Stimulated activated CD4-positive, alpha-beta T cell treated with anti-CD3 and anti-CD28 coated beads, Interleukin-12 subunit alpha, Interleukin-12 subunit beta, amount 100 ng/mL, for 48 hours (primary cell): ENCODE results near the gene PRRC2C.
"Not testable (repeated sequence)": the region's sequence is repeated elsewhere in the genome, so short reads cannot be mapped to it uniquely, and the experiment has no call there.

Experiments used
- DNase-seq, 3 donors: peaks; one replicate each; pipeline ENCODE4 v3.0.0-alpha.2; 2020; ENCODE audit warnings: low read depth in 2 of 3, low spot score in 1 of 3

Gene PRRC2C

DNA sequence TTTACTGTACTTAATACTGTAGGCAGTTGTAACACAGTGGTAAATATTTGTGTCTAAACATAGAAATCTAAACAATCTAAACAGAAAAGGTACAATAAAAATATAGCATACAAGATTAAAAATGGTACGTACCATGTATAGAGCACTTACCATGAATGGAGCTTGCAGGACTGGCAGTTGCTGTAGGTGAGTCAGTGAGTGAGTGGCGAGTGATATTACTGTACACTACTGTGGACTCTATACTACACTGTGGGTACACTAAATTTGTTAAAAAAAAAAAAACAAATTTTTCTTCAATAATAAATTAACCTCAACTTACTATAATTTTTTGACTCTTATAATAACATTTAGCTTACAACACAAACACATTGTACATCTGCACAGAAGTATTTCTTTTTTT, 97.3 kb downstream of the PRRC2C start:
- no peak for DNase-seq

- DNase-seq = no peak
Observed at GRCh38 chr1:171583591-171584201, 98.4 kb downstream of the PRRC2C start.

DNA sequence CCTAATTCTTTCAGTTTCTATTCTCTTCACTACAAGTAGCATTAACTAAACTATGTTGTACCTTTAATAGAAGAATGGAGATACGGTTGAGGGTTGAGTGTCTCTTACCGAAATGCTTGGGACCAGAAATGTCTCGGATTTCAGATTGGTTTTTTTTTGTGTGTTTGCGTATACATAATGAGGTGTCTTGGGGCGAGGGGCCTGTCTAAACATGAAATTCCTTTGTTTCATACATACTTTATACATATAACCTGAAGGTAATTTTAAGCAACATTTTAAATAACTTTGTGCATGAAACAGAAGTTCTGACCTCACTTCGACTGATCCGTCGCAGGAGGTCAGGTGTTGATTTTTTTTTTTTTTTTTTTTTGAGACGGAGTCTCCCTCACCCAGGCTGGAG, 100.4 kb downstream of the PRRC2C start:
- DNase-seq = no peak

GRCh38 chr1:171588230-171588629, 102.9 kb downstream of the PRRC2C start:
- DNase-seq = no peak

DNA sequence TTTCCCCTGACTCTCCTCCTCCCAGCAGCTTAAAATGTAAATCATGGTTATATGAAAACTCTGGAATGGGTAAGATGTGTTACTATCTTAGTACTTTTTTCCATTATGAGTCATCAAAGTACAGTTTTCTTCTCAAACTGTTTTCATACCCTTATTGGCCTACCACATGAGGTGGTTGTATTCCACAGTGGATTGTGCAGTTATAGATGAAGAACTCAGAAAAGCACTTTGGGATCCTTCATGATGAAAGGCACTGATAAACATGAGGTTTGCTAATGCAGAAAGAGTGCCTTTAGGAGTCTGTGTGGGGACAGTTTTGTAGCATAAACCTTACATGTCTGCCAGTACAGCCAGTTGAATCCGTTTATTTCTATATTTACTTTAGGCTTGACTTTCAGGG, 104.7 kb downstream of the PRRC2C start:
- DNase-seq = no peak

- no peak for DNase-seq
Observed at GRCh38 chr1:171595324-171595723, 110.0 kb downstream of the PRRC2C start.

DNA sequence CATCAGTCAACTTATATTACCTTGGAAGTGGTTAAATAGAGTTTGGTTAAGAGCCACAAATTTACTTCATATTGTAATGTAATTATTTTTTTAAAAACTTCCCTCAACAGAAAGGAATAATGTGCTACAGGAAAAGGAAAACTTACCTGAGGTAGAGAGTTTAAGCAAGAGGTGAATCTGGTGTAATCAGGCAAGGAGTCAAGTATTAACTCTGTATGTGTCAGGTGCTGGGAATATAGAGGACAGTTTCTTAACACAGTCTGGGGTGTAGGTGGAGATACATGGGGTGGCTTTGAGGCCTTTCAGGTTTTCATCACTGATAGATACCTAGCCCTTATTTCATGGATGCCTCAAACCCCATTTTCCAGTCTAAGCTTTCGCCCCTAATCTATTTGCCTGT, 110.8 kb downstream of the PRRC2C start:
- DNase-seq = no peak

DNA sequence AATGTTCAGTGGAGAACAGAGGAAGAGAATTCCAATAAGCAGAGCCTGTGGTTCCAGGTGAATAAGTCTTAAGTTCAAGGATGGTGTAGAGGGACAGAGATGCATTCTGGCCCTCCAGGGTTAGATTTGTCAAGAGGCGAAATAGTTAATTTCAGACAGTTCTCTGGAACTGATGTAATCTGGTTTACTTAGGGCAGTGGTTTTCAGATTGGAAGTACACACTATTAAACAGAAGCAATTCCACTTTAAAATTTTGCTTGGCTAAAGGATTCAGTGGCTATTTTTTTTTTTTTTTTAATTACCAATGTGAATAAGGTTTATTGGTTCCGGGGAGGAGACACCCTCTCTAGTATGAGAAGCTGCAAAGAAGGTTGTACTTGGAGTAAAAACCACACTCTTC, 111.4 kb downstream of the PRRC2C start:
- no peak for DNase-seq

DNA sequence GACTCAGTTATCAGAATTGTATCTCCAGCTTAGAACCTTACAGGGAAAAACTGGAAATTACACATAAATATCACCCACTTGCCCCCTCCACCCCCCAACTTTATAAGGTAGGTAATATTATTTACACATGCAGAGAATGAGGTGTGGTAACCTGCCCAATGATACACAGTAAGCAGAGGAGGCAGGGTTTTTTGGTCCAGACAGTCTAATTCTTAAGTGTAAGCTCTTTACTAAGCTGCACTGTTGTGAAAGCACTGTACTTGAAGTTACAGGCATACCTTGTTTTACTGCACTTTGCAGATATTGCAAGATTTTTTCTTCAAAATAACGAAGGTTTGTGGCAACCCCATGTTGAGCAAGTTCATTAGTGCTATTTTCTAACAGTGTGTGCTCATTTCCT, 111.9 kb downstream of the PRRC2C start:
- no peak for DNase-seq

- not testable (repeated sequence) for DNase-seq
Observed at GRCh38 chr1:171600310-171600709, 115.0 kb downstream of the PRRC2C start.

GRCh38 chr1:171600862-171601261, 115.5 kb downstream of the PRRC2C start:
- DNase-seq = no peak

- DNase-seq = not testable (repeated sequence)
Observed at GRCh38 chr1:171603042-171603441, 117.7 kb downstream of the PRRC2C start.

- DNase-seq = no peak
Observed at GRCh38 chr1:171606402-171606941, 121.1 kb downstream of the PRRC2C start.

GRCh38 chr1:171610385-171610784, 125.1 kb downstream of the PRRC2C start:
- DNase-seq = no peak

DNA sequence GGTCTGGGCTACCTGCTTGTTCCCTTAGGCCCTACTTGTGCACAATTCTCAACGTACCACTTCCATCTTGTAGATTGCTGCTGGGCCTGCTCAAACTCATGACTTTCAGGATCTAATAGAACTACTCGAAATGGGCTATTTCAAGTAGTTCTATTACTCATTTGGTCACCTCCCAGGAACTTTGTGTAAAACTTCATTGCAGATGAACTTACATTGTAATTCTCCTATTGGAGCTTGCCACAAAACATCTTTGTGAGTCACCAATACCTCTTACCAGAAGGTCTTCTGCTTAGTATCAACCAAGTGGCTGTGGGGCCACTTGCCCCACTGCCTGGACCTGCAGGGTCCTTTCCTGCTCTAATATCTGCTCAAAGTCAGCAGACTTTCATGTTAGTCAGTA, 126.0 kb downstream of the PRRC2C start:
- DNase-seq = no peak

DNA sequence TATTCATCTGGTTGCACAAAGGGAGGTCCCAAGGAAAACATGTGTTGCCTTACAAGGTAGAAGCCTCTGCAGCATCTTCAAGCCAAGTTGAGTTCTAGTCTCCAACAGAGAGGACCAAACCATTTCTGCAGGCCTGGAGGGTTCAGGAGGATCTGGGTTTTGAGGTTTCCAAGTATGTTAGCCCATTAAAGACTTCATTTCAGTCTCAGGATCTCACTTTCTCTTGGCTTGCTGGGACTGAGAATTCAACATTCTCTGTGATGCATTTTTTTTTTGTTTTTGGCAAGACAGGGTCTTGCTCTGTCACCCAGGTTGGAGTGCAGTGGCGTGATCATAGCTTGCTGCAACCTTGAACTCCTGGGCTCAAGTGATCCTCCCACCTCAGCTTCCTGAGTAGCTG, 128.0 kb downstream of the PRRC2C start:
- no peak for DNase-seq

DNA sequence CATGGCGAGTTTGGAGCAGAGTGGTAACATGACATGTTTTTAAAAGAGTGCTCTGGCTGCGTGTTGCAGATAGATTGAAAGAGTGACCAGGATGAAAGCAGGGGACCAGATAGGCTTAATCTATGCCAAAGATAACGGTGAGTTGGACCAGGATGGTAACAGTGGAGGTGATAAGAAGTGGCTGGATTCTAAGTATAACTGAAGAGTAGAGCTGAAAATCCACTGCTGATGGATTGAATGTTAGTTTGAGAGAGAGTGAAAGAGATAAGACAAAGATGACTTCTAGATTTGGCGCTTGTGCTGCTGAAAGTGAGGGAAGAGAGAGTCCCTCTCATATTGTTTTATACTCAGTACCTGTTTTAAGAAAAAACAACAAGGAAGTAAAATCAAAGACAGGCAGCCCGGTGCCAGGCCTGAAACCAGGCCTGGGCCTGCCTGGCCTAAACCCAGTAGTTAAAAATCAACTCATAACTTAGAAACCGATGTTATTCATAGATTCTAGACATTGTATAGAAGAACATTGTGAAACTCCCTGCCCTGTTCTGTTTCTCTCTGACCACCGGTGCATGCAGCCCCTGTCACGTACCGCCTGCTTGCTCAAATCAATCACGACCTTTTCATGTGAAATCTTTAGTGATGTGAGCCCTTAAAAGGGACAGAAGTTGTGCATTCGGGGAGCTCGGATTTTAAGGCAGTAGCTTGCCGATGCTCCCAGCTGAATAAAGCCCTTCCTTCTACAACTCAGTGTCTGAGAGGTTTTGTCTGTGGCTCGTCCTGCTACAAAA, 130.0 kb downstream of the PRRC2C start:
- not testable (repeated sequence) for DNase-seq

DNA sequence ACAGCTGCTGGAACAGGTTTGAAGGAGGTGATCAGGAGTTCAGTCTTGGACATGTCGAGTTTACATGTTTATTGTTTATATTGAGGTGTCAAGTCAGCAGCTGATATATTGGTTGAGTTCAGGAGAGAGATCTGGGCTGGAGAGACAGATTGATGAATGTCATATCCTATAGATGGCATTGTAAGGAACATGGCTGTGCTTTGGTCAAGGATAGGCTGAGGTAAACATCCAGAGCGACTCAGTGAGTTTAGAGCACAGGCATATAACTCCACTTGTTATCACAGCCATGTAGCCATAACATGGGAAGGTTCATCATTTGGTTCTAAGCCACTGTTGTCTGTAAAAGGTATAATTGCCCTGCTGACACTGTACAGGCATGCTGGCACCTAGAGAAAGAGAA, 131.3 kb downstream of the PRRC2C start:
- no peak for DNase-seq

DNA sequence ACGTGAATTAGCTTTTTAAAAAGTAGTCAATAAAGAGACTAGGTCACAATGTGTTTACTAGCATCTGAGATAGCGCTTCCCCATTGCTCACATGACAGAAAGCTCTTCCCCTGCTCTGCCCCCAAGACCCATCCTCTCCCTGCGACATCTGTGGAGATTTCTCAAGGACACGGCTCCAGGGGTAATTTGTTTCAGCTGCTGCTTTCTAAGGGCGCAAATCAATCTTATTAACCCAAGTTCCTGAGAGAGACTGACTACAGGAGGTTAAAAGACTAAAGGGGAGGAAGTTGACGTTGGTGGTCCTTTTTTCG, 136.8 kb downstream of the PRRC2C start, which contains the start of gene MYOCOS:
Gene MYOCOS, plus strand, starts transcription at position 92 of the 311 bp plus-strand sequence. CDS start 1,641 bp downstream, outside the sequence.
- DNase-seq = no peak

- DNase-seq = no peak
Observed at GRCh38 chr1:171623651-171624331, 138.5 kb downstream of the PRRC2C start.

- DNase-seq = no peak
Observed at GRCh38 chr1:171625225-171625624, 139.9 kb downstream of the PRRC2C start.

- DNase-seq = no peak
Observed at GRCh38 chr1:171627020-171627419, 141.7 kb downstream of the PRRC2C start.
